GM12872 (cell line): Measurements from ENCODE around the gene DPP10.

Source experiments
- TF ChIP-seq, protein P1 (sequence below): IDR thresholded peaks from 3 replicates; pipeline ENCODE4 v1.5.1; 2011; ENCODE audit warnings: low read depth, mild to moderate bottlenecking, low read length, moderate library complexity; ENCODE audit not compliant: insufficient read depth

DPP10 gene

DNA sequence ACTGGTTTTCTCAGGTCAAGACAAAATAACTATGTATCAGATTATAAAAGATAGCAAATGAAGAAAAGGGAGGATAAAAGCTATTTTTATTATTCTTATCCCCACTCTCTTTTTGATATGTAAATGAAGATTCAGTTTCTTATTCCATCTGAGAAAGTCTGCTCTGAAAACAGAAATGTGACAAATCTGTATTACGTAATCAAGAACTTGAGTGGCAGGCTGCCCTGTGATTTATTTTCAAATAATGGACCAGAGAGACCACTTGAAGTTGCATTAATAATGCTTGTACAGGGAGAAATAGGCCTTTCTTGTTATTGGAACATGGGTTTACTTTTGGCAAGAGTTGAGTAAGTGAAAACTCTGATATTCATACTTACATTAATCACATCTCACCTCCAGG lies 727.4 kb downstream of the DPP10 start:
- TF ChIP-seq, protein P1, sequence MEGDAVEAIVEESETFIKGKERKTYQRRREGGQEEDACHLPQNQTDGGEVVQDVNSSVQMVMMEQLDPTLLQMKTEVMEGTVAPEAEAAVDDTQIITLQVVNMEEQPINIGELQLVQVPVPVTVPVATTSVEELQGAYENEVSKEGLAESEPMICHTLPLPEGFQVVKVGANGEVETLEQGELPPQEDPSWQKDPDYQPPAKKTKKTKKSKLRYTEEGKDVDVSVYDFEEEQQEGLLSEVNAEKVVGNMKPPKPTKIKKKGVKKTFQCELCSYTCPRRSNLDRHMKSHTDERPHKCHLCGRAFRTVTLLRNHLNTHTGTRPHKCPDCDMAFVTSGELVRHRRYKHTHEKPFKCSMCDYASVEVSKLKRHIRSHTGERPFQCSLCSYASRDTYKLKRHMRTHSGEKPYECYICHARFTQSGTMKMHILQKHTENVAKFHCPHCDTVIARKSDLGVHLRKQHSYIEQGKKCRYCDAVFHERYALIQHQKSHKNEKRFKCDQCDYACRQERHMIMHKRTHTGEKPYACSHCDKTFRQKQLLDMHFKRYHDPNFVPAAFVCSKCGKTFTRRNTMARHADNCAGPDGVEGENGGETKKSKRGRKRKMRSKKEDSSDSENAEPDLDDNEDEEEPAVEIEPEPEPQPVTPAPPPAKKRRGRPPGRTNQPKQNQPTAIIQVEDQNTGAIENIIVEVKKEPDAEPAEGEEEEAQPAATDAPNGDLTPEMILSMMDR: no peak

DNA sequence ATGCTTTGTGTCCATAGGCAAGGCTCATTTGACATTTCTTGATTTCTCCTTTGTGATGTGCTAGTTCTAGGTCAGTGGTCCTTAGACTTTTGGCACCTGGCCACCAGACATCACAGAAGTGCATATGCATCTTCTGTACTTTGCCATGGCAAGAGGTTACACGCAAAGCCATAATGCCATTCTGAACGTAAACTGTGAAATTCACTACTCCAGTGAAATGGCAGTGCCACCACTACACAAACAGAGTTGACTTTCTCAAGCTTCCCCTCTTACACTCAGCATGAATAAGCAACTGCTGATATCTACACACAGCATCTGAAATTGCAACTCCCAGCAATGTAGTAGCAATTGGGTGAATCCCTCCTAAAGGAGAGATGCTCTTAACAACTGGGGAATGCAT lies 729.3 kb downstream of the DPP10 start:
- TF ChIP-seq, protein P1: no peak

DNA sequence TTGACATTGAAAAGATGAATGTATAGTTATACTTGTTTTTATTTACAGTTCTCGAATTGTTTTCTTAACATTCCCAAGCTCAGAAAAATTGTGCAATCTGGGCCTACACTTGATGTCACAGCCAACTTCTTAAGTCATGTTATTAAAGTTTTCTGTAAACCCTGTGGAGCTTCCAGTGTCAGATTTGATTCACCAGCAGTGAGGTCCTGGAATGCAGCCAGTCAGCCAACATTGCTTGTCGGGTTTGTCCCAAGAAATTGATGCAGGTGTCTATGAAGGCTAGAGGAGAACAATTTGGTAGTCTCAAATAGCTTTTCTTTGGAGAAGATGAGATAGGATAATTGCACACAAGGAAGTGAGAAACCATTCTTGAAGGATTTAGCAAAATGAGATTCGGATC lies 732.2 kb downstream of the DPP10 start:
- TF ChIP-seq, protein P1: no peak

DNA sequence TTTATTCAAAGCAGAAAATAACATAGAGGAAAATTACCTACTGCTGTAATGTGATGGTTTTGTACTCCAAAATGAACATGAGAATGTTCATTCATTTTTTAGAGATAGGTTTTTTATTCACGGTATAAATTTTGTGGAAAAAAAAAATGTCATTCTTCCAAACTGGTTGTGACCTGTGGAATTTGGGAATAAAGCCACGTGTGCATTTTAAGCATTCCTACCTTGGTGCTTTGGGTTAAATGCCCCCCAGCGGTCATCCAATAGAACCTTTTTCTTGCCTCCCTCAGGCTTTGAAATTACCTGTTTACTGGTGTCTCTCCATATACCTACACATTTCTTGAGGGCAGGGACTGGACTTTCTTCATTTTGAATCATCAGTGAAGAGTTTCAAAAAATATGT lies 740.7 kb downstream of the DPP10 start:
- TF ChIP-seq, protein P1: no peak

DNA sequence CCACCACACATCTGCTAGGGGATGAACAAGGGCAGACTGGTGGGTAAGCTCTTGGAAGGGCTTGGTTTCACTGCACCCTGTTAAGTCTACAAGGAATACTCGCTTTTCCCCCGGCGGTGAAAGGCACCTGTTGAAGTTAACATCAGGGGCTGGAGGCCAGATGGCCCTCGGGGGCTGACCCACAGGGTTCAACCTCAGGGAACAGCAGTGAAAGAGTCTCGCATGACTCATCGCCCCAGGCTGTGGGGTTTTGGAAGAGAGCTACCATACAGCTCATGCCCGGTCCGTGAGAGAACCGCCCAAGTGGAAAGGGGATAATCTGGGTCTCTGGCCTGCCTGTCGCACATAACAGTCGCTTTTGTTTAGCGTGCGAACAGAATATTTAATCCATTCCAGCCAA lies 748.0 kb downstream of the DPP10 start:
- TF ChIP-seq, protein P1: no peak

DNA sequence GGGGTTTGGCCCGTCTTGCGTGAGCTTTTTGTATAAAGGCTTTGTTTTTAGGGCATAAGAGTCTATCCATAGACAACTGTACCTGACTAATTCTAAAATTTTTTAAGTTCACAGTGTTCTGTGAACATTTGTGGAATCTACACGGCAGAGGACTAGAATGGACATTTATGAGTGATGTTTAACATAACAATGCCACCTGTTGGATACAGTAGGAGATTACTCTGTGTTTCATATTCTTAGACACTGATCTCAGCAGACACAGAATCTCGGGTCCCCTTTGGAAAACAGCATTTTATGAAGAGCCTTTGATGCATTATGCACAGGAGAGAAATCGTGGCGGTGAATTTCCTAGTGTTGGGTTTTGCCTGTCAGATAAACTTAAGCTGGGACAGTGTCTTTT lies 752.2 kb downstream of the DPP10 start:
- TF ChIP-seq, protein P1: no peak

DNA sequence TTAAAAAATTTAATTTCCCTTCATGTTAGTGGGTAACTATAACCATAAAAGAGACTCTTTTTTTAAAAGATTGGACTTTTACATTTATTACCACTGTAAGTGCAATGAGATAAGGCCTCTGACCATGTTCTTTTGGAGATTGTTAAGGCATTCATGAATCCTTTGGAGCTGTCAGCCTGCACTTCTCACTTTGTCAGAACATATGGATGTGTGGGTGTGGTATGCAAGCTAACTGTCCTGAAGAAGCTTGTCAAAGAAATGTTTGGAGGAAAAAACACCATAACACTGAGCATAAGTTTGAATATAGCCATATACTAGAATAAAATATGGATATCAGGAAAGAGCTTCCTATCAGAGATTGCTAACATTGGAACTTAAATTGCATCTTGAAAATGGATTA lies 754.1 kb downstream of the DPP10 start:
- TF ChIP-seq, protein P1: no peak

DNA sequence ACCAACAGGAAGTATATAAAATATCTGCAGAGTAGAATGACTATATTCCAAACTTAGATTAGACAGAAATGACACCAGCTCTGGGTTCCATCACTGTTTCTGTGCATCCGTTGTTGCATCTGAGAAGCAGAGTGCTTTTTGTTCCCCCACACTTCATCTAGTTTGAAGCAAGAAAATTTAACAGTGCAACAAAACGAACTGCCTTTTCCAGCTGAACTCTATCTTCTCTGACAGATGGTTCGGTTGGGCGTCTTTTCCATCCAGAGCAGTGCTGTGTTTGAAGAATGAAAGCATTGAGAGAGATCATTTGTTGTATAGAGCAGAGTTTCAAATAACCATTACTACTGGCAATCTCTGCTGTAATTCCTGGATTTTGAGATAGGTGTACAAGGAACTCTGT lies 757.5 kb downstream of the DPP10 start:
- TF ChIP-seq, protein P1: no peak
